Stimulated activated CD8-positive, alpha-beta memory T cell treated with anti-CD3 and anti-CD28 coated beads, Interleukin-15, amount 100 ng/mL, for 1 hour (primary cell): ENCODE measurements around the gene SET.
"Not testable (repeated sequence)": the region's sequence is repeated elsewhere in the genome, so short reads cannot be mapped to it uniquely, and the experiment has no call there.

Experiments used
- DNase-seq: peaks from one replicate; pipeline ENCODE4 v3.0.0-alpha.2; 2020; ENCODE audit warnings: low read depth

SET gene, protein sequence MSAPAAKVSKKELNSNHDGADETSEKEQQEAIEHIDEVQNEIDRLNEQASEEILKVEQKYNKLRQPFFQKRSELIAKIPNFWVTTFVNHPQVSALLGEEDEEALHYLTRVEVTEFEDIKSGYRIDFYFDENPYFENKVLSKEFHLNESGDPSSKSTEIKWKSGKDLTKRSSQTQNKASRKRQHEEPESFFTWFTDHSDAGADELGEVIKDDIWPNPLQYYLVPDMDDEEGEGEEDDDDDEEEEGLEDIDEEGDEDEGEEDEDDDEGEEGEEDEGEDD

DNA sequence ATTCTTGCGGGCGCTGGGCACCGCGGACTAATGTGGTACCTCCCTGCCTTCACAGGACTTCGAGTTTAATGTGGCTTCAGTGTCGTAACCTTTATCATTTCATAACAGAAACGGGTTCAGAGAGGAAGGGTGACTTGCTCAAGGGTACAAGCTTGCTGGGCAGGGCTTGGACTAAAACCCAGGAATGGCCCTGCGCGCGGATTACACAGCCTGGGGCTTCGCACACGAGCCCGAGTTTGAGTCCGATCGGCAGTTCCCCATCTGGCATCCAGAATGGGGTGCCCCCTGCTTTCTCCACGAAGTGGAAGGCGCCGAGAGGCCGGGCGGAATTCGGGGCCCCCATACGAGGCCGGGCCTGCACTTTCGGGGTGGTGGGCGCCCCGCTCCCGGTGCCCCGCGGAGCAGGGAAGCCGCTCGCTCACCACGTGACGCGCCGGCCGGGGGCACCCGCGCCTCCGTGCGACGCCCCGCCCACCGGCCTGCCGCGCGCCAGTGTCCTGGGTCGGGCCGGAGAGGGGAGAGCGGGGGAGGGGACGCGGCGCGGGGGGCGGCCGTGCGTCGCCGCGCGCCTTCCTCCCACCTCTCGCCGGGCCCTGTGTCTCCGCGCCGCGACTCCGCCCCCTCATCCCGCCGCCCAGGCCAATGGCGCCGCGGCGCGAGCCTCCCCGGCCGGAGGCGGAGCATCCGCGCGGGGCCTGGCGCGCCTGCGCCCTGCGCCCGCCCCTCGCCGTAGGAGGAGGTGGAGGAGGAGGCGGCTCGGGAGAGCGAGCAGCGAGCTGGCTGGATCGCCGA lies at the start of gene SET:
Gene SET (plus strand): TSS at position 722 of the 792 bp plus-strand sequence. CDS start 361 bp downstream, outside the sequence.
- peak; percentile 75 for DNase-seq

DNA sequence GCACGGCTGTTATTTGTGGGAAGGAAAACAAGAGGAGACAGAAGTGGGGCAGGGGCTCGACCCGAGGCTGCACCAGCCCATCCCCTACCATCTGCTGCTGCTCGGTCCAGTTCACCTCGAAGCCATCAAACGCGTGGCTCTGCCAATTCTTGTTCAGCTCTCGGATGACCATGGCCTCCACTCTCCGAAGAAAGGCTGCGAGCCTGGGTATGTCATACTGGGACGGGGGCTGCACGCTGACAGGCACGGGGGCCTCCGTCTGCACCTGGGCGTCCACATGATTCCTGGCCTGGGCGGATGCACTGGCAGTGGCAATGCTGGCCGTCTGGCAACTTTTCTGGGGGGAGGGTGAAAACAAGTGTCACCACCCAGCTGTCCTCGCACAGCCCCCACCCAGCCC lies 48.4 kb upstream of the SET start:
- DNase-seq = no peak

DNA sequence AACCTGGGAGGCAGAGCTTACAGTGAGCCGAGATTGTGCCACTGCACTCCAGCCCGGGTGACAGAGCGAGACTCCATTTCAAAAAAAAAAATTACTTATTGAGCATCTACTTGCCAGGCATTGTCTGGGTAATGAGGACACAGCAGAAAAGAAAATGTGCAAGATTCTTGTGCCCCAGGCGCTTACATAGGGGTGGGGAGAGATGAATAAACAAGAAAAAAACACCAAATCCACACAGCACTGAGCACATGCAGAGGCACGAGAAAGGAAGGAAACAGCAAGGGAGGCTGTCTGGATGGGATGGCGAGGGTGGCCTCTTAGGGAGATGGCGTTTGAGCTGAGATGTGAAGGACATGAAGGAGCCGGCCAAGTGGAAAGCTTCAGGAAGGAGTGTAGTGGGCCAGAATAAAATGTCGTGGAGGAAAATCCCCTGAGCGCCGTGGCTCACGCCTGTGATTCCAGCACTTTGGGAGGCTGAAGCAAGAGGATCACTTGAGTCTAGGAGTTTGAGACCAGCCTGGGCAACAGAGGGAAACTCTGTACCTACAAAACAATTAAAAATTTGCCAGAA lies 46.3 kb upstream of the SET start:
- DNase-seq = no peak

DNA sequence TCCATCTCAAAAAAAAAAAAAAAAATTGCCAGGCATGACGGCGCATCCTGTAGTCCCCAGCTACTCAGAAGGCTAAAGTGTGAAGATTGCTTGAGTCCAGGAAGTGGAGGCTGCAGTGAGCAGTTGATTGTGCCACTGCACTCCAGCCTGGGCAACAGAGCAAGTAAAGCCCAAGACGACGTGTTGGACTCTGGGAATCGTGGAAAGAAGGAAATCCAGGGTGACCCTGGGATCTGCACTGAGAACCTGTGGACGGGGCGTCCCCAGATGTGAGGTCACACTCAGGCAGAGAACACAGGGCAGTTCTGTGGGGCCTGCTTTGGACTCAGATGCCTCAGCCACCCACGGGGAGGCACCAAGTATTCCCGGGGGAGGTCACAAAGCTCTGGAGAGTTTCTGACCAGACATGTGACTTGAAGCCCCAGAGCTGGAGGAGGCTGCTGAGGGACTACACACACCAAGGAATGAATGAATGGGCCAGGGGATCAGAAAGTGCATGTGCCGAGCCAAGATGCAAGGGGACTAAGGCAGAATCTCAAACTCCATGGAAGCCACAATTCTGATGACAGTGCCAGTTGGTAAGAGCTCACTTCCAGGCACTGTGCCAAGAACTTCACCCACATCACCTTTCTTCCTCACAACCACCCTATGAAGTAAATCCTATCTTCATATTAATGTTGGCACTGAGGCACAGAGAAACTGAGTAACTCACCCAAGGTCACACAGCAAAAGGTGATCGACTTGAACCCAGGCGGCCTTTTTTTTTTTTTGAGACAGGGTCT lies 45.3 kb upstream of the SET start:
- DNase-seq = no peak

DNA sequence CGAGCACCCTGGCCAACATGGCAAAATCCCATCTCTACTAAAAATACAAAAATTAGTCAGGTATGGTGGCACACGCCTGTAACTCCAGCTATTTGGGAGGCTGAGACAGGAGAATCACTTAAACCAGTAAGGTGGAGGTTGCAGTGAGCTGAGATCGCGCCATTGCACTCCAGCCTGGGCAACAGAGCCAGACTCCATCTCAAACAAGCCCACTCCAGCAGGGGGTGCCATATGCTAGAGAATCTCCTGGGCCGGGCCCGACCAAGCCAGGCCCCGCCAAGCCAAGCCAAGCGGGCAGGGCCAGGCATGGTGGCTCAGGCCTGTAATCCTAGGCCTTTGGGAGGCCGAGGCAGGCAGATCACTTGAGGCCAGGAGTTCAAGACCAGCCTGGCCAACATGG lies 40.8 kb upstream of the SET start:
- DNase-seq = peak; percentile 46

DNA sequence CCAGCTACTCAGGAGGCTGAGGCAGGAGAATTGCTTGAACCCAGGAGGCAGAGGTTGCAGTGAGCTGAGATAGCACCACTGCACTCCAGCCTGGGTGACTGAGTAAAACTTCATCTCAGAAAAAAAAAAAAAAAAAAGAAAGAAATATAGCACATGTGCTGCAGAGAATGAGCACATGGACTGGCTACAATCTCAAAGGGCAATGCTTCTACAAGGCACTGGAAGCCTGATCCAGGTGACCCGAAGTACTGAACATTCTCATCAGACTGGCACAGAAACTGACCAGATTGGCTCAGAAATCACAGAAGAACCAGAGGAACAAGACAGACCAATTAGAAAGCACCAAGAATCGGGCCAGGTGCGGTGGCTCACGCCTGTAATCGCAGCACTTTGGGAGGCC lies 37.2 kb upstream of the SET start:
- DNase-seq = no peak

DNA sequence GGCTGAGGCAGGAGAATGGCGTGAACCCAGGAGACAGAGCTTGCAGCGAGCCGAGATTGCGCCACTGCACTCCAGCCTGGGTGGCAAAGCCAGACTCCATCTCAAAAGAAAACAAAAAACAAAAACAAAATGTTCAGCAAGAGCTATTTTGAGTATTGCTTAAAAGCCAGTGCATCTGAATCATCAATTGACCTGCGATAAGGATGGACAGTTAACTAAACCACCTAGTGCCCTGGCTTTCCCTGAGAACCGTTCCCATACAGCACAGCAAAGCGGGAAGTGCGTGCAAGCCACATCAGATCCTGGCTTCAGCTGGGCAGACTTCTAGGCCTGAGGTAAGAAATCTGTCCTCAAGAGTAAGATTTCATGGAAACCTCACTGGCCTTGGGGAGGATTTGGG lies 35.1 kb upstream of the SET start:
- no peak for DNase-seq

DNA sequence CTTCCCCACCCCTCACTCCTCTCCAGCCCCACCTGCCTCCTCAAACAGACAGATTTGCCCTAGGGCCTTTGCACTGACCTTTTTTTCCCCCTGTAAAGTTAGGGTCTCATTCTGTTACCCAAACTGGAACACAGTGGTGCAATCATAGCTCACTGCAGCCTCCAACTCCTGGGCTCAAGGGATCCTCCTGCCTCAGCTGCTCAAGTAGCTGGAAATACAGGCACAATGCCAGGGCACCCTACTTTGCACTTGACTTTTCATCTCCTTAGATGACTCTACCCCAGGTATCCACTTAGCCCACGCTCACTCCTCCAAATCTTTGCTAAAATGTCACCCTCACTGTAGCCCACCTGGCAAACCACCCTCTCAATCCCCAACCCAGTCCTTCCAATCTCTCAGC lies 34.5 kb upstream of the SET start:
- no peak for DNase-seq

DNA sequence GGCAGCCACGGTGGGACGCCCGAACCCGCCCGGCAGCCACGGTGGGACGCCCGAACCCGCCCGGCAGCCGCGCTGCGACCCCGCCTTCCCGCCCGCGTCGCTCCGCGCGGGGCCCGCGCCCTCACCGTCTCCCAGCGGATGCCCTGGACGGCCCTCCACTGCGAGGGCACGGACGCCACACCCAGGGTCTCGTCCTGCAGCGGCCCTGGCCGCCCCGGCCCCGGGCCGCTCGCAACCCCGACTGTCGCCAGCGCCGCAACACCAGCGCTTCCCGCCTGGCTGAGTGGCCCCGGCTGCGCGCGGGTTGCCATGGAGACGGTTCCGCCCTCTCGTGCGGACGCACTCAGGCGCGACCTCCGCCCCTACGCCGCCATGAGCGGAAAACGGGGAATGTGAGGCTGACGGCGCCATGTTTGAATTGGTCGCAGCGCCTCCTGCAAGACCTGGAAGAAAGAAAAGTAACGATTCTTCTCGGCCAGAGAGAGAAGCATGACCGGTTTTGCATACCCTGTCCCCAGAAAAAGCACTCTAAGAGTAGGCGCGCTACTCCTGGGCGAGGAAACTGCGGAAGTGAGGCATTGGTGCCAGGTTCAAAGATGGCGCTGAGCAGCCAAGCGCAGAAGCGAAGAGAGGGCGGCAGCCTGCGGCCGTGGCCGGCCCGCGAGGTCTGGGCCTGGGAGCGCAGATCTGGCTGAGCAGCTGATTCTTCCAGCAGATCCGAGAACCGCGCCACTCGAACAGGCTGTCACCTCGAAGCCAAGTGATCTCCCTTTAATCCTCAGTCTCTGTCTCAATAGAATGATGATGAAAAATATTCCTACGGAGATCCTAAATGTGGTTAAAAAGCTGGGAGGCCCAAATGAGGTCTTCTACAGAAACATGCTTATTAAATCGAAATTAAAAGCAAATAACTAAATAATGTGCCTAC lies 32.3 kb upstream of the SET start, which contains the start of gene DYNC2I2:
Gene DYNC2I2 (minus strand): TSS at position 432 of the 928 bp plus-strand sequence. CDS start 121 bp downstream, at position 311.
- DNase-seq = peak; percentile 91

DNA sequence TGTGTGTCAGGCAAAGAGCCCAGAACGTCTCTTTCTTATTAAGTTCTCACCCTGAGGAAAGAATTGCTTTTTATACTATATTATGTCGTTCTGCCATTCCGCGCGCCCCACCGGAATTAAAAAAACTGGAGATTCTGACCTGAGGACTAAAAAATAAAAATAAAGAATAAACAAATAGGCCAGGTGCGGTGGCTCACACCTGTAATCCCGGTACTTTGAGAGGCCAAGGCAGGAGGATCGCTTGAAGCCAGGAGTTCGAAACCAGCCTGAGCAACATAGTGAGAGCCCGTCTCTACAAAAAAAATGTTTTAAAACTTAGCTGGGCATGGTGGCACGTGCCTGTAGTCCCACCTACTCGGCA lies 31.7 kb upstream of the SET start:
- no peak for DNase-seq

DNA sequence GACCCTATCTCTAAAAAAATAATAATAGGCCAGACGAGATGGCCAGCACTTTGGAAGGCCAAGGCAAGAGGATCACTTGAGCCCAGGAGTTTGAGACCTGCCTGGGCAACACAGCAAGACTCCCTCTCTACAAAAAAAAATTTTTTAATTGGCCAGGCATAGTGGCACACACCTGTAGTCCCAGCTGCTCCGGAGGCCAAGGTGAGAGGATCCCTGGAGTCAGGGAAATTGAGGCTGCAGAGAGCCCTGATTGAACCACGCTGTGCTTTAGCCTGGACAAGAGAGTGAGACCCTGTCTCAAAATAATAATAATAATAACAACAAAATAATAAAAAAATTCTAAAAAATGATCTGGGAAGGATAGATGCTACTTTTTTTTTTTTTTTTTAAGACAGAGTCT lies 31.2 kb upstream of the SET start:
- no peak for DNase-seq

DNA sequence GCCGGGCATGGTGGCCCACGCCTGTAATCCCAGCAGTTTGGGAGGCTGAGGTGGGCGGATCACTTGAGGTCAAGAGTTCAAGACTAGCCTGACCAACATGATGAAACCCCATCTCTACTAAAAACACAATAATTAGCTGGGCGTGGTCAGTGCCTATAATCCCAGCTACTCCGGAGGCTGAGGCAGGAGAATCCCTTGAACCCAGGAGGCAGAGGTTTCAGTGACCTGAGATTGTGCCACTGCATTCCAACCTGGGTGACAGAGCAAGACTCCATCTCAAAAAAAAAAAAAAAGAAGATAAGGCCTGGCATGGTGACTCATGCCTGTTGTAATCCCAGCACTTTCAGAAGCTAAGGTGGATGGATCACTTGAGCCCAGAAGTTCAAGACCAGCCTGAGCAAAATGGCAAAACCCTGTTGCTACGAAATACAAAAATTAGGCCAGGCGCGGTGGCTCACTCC lies 22.5 kb upstream of the SET start:
- not testable (repeated sequence) for DNase-seq

DNA sequence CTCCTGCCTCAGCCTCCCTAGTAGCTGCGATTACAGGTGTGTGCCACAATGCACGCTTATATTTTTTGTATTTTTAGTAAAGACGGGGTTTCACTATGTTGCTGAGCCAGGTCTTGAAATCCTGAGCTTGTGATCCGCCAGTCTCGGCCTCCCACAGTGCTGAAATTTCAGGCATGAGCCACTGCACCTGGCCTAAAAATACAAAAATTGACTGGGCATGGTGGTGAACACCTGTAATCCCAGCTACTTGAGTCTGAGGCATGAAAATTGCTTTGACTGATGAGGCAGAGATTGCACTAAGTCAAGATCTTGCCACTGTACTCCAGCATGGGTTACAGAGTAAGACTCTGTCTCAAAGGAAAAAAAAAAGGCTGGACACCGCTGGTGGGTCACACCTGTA lies 19.2 kb upstream of the SET start:
- DNase-seq = no peak

DNA sequence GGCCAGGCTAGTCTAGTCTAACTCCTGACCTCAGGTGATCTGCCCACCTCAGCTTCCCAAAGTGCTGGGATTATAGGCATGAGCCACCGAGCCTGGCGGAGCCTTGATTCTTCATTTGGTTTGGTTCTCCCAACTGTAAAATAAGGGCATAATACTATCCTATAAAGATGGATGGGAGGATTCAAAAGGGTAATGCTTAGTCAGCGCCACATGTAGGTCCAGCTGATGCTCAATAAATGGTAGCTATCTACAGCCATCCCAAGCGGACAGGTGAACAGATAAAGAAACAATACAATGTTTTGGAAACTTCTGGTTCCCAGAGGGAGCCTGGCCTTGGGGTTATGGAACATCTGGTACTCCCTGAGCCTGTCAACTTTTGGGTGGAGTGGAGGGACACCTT lies 13.6 kb upstream of the SET start:
- no peak for DNase-seq

DNA sequence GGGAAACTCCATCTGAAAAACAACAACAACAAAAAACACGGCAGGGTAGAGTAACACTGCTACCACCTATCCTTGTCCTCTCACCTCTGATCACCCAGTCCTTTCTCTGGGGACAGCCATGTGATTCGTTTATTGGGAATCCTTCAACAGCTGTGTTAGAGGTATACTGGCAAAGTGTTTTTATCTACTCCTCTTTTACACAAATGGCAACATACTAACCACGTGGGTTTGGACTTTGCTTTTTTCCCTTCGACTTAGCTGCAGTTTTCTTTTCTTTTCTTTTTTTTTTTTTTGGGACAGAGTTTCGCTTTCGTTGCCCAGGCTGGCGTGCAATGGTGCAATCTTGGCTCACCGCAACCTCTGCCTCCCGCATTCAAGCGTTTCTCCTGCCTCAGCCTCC lies 11.2 kb upstream of the SET start:
- DNase-seq = no peak

DNA sequence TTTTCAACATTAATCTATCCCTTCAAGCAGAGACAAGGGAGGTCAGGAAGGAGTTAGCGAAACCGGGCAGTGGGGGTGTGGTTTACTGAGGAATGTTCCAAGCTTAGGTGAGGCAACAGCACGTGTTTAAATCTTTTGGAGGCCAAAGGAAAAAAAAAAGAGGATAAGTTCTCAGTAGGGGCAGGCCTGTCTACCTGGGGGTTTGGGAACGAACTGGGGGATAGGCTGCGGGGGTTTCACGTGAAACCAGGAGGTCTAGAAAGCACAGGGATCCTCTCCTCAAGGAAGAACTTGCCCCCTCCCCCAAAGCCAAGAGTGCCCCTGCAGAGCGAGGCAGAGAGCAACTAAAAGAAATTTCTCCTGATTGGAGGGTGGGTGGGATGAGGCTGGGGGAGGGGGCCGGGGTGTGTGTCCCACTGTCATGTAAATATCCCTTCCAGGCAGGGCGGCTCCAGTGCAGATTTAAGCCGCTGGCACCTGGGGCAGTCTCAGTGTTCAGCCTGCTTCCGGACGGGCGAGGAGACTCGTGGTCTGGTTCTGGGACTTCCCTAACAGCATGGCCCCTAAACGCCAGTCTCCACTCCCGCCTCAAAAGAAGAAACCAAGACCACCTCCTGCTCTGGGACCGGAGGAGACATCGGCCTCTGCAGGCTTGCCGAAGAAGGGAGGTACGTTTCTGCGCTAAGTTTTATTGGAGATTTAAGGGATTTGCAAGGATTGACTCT lies 5.5 kb upstream of the SET start:
- DNase-seq = no peak

DNA sequence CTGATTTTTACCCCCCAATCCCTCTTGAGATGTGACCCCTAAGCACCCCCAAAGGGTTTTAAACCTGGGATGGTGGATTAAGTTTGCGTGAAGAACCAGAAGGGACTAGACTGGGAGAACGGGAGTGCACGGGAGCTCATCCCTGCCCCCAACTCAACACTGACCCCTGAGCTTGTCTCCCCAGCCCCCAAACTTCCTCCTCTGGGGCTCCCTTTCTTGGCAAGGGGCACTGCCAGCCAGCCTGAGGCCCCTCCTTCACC lies 5.0 kb upstream of the SET start:
- no peak for DNase-seq

DNA sequence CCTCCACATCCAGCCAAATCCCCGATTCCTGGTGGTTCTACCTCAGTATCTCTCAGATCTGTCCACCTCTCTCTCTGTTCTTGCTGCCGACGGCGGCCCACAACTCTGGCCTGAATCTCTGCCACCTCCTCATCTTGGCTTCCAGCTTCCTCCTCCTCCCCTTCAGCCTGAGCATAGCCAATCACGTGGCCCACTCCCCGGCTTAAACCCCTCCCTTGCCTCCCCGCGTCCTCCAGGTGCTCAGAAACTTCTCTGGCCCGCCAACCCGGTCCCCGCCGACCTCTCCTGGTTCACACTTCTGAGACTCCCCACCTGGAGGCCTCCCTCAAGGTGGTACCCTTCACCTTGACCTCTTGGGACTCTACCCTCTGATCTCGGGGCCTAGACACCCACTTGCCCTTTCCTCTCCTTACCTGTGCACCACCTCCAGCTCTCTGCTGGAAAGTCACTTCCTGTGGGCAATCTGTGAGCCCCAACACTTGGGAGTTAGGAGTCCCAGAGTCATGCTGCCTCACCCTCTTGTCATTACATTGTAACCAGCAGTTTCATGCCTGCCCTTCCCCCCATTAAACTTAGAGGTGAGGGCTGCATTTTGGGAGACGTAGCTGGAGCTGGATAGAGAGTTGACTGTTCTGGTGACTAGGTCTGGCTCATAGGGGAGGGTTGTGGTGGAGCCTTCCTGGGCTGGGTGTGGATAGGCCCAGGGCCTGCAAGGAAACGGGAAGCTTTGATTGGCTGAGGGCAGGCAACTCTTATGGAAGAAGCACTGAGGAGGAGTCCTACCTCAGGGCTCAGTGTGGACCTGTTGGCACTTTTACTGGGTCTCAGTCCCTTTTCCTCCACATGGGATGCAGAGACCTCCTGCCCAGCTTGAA lies 4.5 kb upstream of the SET start:
- DNase-seq = peak; percentile 44

DNA sequence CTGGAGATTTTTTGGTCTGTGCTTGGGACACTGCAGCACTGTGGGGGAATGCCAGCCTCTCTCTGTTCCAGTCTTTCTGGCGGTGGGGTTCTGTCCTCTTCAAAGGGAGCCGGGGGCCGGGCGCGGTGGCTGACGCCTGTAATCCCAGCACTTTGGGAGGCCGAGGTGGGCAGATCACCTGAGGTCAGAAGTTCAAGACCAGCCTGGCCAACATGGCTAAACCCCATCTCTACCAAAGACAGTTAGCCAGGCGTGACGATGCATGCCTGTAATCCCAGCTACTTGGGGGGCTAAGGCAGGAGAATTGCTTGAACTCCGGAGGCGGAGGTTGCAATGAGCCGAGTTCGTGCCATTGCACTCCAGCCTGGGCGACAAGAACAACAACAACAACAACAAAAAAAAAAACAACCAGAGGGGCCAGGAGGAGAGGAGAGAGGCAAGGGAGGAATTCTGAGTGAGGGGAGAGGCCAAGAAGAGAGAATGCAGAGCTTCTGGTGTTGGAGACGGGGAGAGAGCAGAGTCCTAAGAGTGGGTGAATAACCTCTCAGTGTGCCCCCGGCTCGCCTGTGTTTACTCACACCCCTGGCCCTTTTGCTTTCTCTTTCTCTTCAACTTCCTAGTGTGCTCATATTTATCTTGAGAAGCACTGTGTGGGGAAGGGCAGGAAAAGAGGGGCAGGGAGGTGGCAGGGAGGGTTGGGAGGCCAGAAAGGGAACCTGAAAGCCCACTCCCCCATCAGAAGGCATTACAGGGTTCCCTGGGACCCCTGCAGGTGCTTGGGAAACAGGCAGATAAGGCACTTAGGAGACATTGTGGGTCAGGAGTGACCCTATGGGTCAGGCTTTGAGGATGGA lies 3.2 kb upstream of the SET start:
- DNase-seq = no peak
